ENCODE data around the gene TAS2R43.
"Not testable (repeated sequence)": the region's sequence is repeated elsewhere in the genome, so short reads cannot be mapped to it uniquely, and the experiment has no call there.

The TAS2R43 gene

DNA sequence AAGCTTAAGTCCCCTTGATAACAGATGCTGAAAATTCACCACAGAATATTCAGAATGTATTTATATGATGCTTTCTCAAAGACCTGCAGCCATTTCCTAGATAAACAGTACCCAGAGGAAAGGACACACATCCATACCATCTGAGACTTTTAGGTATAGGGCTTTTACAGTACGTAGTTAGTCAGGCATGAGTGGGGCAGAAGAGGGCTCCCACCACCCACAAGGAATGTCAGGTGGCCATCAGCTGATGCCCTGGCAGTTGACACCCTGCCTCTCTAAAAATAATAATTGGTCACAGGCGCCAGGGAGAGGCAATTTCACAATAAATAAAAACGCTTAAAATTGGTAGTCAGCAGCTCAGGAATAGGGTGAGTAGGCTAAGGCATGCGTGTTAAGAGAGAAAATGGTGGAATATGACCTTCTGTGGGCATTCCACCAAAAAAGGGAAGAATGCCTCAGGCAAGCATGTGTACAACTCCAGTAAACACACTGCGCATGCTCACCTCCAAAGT is 22.2 kb downstream of the TAS2R43 start:
- DNase-seq (ENCODE audit: low read depth), result no peak
- TF ChIP-seq, protein P1, sequence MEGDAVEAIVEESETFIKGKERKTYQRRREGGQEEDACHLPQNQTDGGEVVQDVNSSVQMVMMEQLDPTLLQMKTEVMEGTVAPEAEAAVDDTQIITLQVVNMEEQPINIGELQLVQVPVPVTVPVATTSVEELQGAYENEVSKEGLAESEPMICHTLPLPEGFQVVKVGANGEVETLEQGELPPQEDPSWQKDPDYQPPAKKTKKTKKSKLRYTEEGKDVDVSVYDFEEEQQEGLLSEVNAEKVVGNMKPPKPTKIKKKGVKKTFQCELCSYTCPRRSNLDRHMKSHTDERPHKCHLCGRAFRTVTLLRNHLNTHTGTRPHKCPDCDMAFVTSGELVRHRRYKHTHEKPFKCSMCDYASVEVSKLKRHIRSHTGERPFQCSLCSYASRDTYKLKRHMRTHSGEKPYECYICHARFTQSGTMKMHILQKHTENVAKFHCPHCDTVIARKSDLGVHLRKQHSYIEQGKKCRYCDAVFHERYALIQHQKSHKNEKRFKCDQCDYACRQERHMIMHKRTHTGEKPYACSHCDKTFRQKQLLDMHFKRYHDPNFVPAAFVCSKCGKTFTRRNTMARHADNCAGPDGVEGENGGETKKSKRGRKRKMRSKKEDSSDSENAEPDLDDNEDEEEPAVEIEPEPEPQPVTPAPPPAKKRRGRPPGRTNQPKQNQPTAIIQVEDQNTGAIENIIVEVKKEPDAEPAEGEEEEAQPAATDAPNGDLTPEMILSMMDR (IDR thresholded peaks at IDR 0.05; ENCODE audit: low read depth, low read length), result no peak
- no peak for TF ChIP-seq POLR2A (IDR thresholded peaks at IDR 0.05; ENCODE audit: extremely low read depth, insufficient read length)
- TF ChIP-seq, protein P2, sequence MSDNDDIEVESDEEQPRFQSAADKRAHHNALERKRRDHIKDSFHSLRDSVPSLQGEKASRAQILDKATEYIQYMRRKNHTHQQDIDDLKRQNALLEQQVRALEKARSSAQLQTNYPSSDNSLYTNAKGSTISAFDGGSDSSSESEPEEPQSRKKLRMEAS (IDR thresholded peaks at IDR 0.05; ENCODE audit: low read depth, low read length), result no peak
- no peak for TF ChIP-seq MYC (IDR thresholded peaks at IDR 0.05; ENCODE audit: low read depth, low read length)
- no peak overlapping the region for H3K4me3 ChIP-seq (ENCODE audit: low read depth, low read length)

DNA sequence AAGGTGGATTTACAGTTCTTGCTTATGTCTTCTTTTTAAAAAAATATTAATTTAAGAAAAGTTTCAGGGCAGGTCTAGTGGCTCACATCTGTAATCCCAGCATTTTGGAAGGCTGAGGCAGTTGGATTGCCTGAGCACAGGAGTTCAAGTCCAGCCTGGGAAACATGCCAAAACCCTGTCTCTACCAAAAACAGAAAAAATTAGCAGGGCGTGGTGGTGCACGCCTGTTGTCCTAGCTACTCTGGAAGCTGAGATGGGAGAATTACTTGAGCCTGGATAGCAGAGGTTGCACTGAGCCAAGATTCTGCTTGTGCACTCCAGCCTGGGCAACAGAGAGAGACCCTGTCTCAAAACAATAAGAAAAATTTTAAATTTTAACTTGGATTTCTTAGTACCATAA is 24.6 kb downstream of the TAS2R43 start:
- no peak for DNase-seq (ENCODE audit: low read depth)
- TF ChIP-seq MYC (IDR thresholded peaks at IDR 0.05; ENCODE audit: low read depth, low read length) (no peak), POLR2A (IDR thresholded peaks at IDR 0.05; ENCODE audit: extremely low read depth, insufficient read length) (no peak)
- TF ChIP-seq, protein P2 (IDR thresholded peaks at IDR 0.05; ENCODE audit: low read depth, low read length), result no peak
- TF ChIP-seq, protein P1 (IDR thresholded peaks at IDR 0.05; ENCODE audit: low read depth, low read length), result no peak

DNA sequence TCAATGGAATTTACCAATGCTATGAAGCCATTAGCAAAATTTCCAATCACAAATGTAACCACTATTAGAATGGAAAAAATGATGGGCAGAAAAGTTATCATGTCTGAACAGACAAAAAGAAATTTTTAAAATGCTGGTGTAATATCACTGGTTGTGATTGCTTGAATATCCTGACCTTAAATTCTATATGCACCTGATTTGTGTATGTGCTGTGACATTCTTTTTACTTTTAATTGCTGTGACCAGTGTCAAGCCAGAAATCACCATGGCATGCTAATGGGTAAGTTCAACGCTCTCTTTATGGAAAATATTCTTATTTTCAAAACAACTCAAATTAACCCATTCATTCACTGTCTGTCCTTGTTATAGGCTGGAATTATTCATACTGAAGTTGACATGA is 29.9 kb downstream of the TAS2R43 start, which contains the start of gene TAS2R46:
Gene TAS2R46 (minus strand): TSS at position 101 of the 400 bp plus-strand sequence. CDS start 0 bp downstream, at position 101.
- H3K4me3 ChIP-seq (ENCODE audit: low read depth, low read length); DNase-seq (ENCODE audit: low read depth): not testable (repeated sequence)

More for the DNA sequence above, 24.6 kb downstream of the TAS2R43 start:
- no peak overlapping the region for H3K4me3 ChIP-seq (ENCODE audit: low read depth, low read length)

DNA sequence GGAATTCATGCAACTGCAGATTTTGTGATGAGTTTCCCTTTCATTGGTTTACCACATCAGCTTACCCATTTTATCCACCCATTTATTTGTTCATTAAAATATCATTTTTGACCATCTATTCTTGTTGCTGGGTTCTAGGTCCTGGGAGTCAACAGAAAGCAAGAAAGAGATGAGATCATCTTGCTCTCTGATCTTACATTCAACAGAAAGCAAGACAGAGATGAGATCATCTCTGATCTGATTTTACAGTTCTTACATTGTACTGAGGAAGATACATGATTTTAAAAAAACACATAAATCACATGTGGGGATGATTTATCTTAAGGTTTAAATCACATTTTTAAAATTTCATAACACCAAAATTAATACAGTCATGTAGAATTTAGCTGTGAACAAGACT is 32.3 kb downstream of the TAS2R43 start:
- no peak for DNase-seq (ENCODE audit: low read depth)
- TF ChIP-seq POLR2A (IDR thresholded peaks at IDR 0.05; ENCODE audit: extremely low read depth, insufficient read length), result no peak
- TF ChIP-seq, protein P1 (IDR thresholded peaks at IDR 0.05; ENCODE audit: low read depth, low read length), result no peak
- TF ChIP-seq, protein P2 (IDR thresholded peaks at IDR 0.05; ENCODE audit: low read depth, low read length), result no peak
- TF ChIP-seq MYC (IDR thresholded peaks at IDR 0.05; ENCODE audit: low read depth, low read length), result no peak
- H3K4me3 ChIP-seq (ENCODE audit: low read depth, low read length), result no peak overlapping the region

DNA sequence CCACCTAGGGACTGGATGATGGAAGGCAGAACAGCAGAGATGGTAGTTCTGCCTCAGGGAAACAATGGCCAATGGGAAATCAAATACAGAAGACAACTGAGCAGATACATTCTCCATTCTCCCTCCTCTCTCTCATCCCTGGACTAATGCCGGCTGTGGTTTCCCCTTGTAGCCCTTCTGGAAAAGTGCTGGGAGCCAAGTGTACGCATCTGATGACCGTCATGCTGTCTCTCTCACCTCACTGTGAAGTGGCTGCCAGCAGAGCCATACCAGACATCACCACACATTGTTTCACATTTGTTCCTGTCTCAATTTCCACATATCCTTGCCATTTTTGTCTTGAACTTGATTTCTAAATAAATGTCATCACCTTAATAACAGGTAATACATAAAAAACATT is 33.1 kb downstream of the TAS2R43 start:
- TF ChIP-seq, protein P1 (IDR thresholded peaks at IDR 0.05; ENCODE audit: low read depth, low read length), result no peak
- TF ChIP-seq, protein P2 (IDR thresholded peaks at IDR 0.05; ENCODE audit: low read depth, low read length), result no peak
- TF ChIP-seq POLR2A (IDR thresholded peaks at IDR 0.05; ENCODE audit: extremely low read depth, insufficient read length) (no peak), MYC (IDR thresholded peaks at IDR 0.05; ENCODE audit: low read depth, low read length) (no peak)
- no peak for DNase-seq (ENCODE audit: low read depth)
- H3K4me3 ChIP-seq (ENCODE audit: low read depth, low read length), result no peak overlapping the region

DNA sequence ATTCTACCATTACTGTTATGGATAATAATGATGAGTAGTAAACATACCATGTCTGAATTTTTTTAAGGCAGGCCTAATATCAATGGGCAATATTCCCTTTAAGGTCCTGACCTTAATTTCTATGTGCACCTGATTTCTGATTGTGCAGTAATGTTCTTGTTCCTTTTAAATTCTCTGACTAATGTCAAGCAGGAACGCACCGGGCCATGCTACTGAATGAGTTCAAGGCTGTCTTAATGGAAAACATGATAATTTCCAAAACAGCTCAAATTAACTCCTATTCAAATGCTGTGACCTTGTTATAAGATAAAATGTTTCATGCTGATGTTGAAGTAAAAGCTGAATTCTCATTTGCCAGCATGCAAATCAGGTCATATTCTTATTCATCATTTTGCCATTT is 36.8 kb downstream of the TAS2R43 start:
- no peak overlapping the region for H3K4me3 ChIP-seq (ENCODE audit: low read depth, low read length)
- no peak for DNase-seq (ENCODE audit: low read depth)
- TF ChIP-seq, protein P1 (IDR thresholded peaks at IDR 0.05; ENCODE audit: low read depth, low read length), result no peak
- no peak for TF ChIP-seq POLR2A (IDR thresholded peaks at IDR 0.05; ENCODE audit: extremely low read depth, insufficient read length)
- no peak for TF ChIP-seq MYC (IDR thresholded peaks at IDR 0.05; ENCODE audit: low read depth, low read length)
- TF ChIP-seq, protein P2 (IDR thresholded peaks at IDR 0.05; ENCODE audit: low read depth, low read length), result no peak

DNA sequence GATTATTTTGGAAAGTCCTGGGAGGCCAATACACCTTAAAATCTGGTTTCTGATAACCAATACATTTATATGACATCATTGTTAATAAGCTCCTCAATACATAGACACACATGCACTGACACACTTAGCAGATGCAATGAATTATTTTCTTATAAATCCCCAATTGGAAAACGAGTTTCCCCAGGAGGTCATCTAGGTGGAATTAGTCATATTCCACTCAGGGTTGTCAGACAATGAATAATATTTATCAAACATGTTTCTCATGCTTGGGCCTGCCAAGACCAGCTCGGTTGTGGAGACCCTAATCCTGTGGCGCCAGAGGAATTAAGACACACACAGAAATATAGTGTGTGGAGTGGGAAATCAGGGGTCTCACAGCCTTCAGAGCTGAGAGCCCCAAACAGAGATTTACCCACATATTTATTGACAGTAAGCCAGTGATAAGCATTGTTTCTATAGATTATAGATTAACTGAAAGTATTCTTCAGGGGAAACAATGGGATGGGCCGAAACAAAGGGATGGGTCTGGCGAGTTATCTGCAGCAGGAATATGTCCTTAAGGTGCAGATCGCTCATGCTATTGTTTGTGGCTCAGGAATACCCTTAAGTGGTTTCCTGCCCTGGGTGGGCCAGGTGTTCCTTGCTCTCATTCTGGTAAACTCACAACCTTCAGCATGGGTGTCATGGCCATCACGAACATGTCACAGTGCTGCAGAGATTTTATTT is 42.1 kb downstream of the TAS2R43 start:
- DNase-seq (ENCODE audit: low read depth); H3K4me3 ChIP-seq (ENCODE audit: low read depth, low read length): not testable (repeated sequence)

DNA sequence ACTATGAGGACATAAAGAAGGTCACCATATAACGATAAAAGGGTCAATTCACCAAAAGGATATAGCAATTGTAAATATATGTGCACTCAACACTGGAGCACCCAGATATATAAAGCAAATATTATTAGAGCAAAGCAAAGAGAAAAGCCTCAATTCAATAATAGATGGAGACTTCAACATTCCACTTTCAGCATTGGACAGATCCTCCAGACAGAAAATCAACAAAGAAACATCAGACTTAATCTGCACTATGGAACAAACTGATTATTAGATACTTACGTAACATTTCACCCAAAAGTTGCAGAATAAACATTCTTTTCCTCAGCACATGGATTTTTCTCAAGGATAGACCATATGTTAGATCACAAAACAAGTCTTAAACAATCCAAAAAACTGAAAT is 50.7 kb downstream of the TAS2R43 start:
- not testable (repeated sequence) for DNase-seq (ENCODE audit: low read depth); H3K4me3 ChIP-seq (ENCODE audit: low read depth, low read length)
